HG03558 (cell line): ENCODE measurements around the gene KIAA0513.

ENCODE experiments used
- ATAC-seq: cut with Tn5 transposase; IDR thresholded peaks from one replicate; pipeline ENCODE4 v1.9.1; 2021; ENCODE audit warnings: moderate number of reproducible peaks; ENCODE audit not compliant: unreplicated experiment; ENCODE audit errors: extremely low read depth

Gene KIAA0513

GRCh38 chr16:85027349-85027957, at the start of gene KIAA0513:
TSS of gene KIAA0513 (plus strand) at chr16:85027795. CDS start at chr16:85067072, 39,277 bp downstream.
- peak; percentile 65 for ATAC-seq

GRCh38 chr16:84979516-84979915, 48.1 kb upstream of the KIAA0513 start:
- ATAC-seq = no peak

- ATAC-seq = no peak
These were observed 45.2 kb upstream of the KIAA0513 start for GRCh38 chr16:84982434-84982833.

GRCh38 chr16:84985079-84986065, 42.2 kb upstream of the KIAA0513 start:
- ATAC-seq = no peak

- no peak for ATAC-seq
These were observed 41.5 kb upstream of the KIAA0513 start for GRCh38 chr16:84986102-84986501.

- ATAC-seq = no peak
These were observed 40.7 kb upstream of the KIAA0513 start for GRCh38 chr16:84986879-84987278.

GRCh38 chr16:84988328-84989080, 39.1 kb upstream of the KIAA0513 start:
- ATAC-seq = no peak

- no peak for ATAC-seq
These were observed 37.6 kb upstream of the KIAA0513 start for GRCh38 chr16:84989749-84990620.

GRCh38 chr16:84990782-84991181, 36.8 kb upstream of the KIAA0513 start:
- ATAC-seq = no peak

- no peak for ATAC-seq
These were observed 34.9 kb upstream of the KIAA0513 start for GRCh38 chr16:84992717-84993075.

GRCh38 chr16:84993926-84994325, 33.7 kb upstream of the KIAA0513 start:
- no peak for ATAC-seq

- ATAC-seq = no peak
These were observed 31.9 kb upstream of the KIAA0513 start for GRCh38 chr16:84995663-84996062.

- ATAC-seq = no peak
These were observed 31.2 kb upstream of the KIAA0513 start for GRCh38 chr16:84996365-84996764.

GRCh38 chr16:84999200-84999599, 28.4 kb upstream of the KIAA0513 start:
- no peak for ATAC-seq

- no peak for ATAC-seq
These were observed 27.6 kb upstream of the KIAA0513 start for GRCh38 chr16:84999857-85000480.

GRCh38 chr16:85002099-85002541, 25.5 kb upstream of the KIAA0513 start:
- ATAC-seq = no peak

- ATAC-seq = no peak
These were observed 25.0 kb upstream of the KIAA0513 start for GRCh38 chr16:85002608-85003007.

GRCh38 chr16:85003076-85003475, 24.5 kb upstream of the KIAA0513 start:
- no peak for ATAC-seq
